ENCODE data around the gene PKD2.
A peak's percentile ranks its signal among the peaks of the same experiment; 100 is the strongest.

PKD2 gene

GRCh38 chr4:88027611-88028608 is 20.5 kb downstream of the PKD2 start:
- no peak for DNase-seq (ENCODE audit: low spot score)

- no peak for DNase-seq (ENCODE audit: low spot score)
Observed at GRCh38 chr4:88028946-88029345, 21.5 kb downstream of the PKD2 start.

- no peak for DNase-seq (ENCODE audit: low spot score)
Observed at GRCh38 chr4:88029556-88029955, 22.1 kb downstream of the PKD2 start.

GRCh38 chr4:88030565-88031310 is 23.3 kb downstream of the PKD2 start:
- no peak for DNase-seq (ENCODE audit: low spot score)

GRCh38 chr4:88033309-88033708 is 25.9 kb downstream of the PKD2 start:
- peak; percentile 71 for DNase-seq (ENCODE audit: low spot score)

GRCh38 chr4:88035292-88035691 is 27.9 kb downstream of the PKD2 start:
- no peak for DNase-seq (ENCODE audit: low spot score)

GRCh38 chr4:88037447-88037846 is 30.0 kb downstream of the PKD2 start:
- no peak for DNase-seq (ENCODE audit: low spot score)

- no peak for DNase-seq (ENCODE audit: low spot score)
Observed at GRCh38 chr4:88037936-88038335, 30.5 kb downstream of the PKD2 start.

- no peak for DNase-seq (ENCODE audit: low spot score)
Observed at GRCh38 chr4:88040707-88041106, 33.3 kb downstream of the PKD2 start.

- DNase-seq (ENCODE audit: low spot score), result no peak
Observed at GRCh38 chr4:88041626-88042025, 34.2 kb downstream of the PKD2 start.

- DNase-seq (ENCODE audit: low spot score), result no peak
Observed at GRCh38 chr4:88043001-88043400, 35.6 kb downstream of the PKD2 start.

GRCh38 chr4:88043586-88044340 is 36.3 kb downstream of the PKD2 start:
- no peak for DNase-seq (ENCODE audit: low spot score)

GRCh38 chr4:88045021-88045420 is 37.6 kb downstream of the PKD2 start:
- DNase-seq (ENCODE audit: low spot score), result no peak

GRCh38 chr4:88054229-88054628 is 46.8 kb downstream of the PKD2 start:
- no peak for DNase-seq (ENCODE audit: low spot score)

GRCh38 chr4:88054901-88055300 is 47.5 kb downstream of the PKD2 start:
- DNase-seq (ENCODE audit: low spot score), result peak; percentile 37

GRCh38 chr4:88058295-88058694 is 50.9 kb downstream of the PKD2 start:
- DNase-seq (ENCODE audit: low spot score), result no peak

- no peak for DNase-seq (ENCODE audit: low spot score)
Observed at GRCh38 chr4:88059766-88060165, 52.3 kb downstream of the PKD2 start.

- DNase-seq (ENCODE audit: low spot score), result no peak
Observed at GRCh38 chr4:88060431-88060830, 53.0 kb downstream of the PKD2 start.

GRCh38 chr4:88062311-88062710 is 54.9 kb downstream of the PKD2 start:
- DNase-seq (ENCODE audit: low spot score), result peak; percentile 8

GRCh38 chr4:88062843-88063242 is 55.4 kb downstream of the PKD2 start:
- DNase-seq (ENCODE audit: low spot score), result no peak

- no peak for DNase-seq (ENCODE audit: low spot score)
Observed at GRCh38 chr4:88063634-88064296, 56.3 kb downstream of the PKD2 start.

- DNase-seq (ENCODE audit: low spot score), result no peak
Observed at GRCh38 chr4:88064410-88064809, 57.0 kb downstream of the PKD2 start.

Measured in pons (tissue), 1 donor.